Upper lobe of left lung (tissue), 4 donors: ENCODE data around the gene CCDC12.

ENCODE experiments used
- EP300 ChIP-seq, 4 donors: sonication (generic); formaldehyde crosslinking; IDR thresholded peaks; one replicate each; pipeline ENCODE4 v1.5.1; 2017; ENCODE audit warnings: antibody characterized with exemption in 4 of 4, control low read depth in 2 of 4
- POLR2A ChIP-seq, 4 donors: fragments of 450-650 bp; IDR thresholded peaks; one replicate each; pipeline ENCODE4 v1.5.1; 2016 to 2017; ENCODE audit warnings: antibody characterized with exemption in 4 of 4, mild to moderate bottlenecking in 2 of 4
- POLR2AphosphoS5 ChIP-seq, 2 donors: sonication (generic); formaldehyde crosslinking; IDR thresholded peaks; one replicate each; pipeline ENCODE4 v1.5.1; 2017; ENCODE audit warnings: antibody characterized with exemption in 2 of 2
- TF ChIP-seq, protein P1 (sequence below), 6 experiments: fragments of 450-650 bp in 4 of 6; fragments of 200-600 bp in 2 of 6; sonication (generic) in 2 of 6; IDR thresholded peaks; one replicate each; pipeline ENCODE4 v1.5.1; 2016 to 2019; ENCODE audit warnings: antibody characterized with exemption in 6 of 6

DNA sequence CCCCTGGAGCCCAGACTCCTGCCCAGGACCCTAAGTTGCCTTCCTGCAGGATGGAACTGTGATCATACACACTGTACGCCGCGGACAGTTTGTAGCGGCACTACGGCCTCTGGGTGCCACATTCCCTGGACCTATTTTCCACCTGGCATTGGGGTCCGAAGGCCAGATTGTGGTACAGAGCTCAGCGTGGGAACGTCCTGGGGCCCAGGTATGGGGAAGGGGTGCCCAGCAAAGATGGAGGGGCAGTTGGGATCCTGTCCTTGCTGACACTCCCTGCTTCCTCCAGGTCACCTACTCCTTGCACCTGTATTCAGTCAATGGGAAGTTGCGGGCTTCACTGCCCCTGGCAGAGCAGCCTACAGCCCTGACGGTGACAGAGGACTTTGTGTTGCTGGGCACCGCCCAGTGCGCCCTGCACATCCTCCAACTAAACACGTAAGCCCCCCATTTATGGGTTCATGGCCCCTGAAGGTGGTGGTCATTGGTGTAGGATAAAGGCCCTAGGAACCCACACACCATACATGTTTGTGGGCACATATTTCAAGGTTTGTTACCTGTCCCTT lies 31.8 kb upstream of the CCDC12 start:
- TF ChIP-seq, protein P1, sequence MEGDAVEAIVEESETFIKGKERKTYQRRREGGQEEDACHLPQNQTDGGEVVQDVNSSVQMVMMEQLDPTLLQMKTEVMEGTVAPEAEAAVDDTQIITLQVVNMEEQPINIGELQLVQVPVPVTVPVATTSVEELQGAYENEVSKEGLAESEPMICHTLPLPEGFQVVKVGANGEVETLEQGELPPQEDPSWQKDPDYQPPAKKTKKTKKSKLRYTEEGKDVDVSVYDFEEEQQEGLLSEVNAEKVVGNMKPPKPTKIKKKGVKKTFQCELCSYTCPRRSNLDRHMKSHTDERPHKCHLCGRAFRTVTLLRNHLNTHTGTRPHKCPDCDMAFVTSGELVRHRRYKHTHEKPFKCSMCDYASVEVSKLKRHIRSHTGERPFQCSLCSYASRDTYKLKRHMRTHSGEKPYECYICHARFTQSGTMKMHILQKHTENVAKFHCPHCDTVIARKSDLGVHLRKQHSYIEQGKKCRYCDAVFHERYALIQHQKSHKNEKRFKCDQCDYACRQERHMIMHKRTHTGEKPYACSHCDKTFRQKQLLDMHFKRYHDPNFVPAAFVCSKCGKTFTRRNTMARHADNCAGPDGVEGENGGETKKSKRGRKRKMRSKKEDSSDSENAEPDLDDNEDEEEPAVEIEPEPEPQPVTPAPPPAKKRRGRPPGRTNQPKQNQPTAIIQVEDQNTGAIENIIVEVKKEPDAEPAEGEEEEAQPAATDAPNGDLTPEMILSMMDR (IDR thresholded peaks at IDR 0.05), result no peak
- no peak for TF ChIP-seq EP300 (IDR thresholded peaks at IDR 0.05)
- TF ChIP-seq POLR2AphosphoS5 (IDR thresholded peaks at IDR 0.05), result no peak
- TF ChIP-seq POLR2A (IDR thresholded peaks at IDR 0.05), result no peak
